ENCODE data around the gene HELZ.
"Not testable (repeated sequence)": the region's sequence is repeated elsewhere in the genome, so short reads cannot be mapped to it uniquely, and the experiment has no call there.

Gene HELZ

GRCh38 chr17:67139784-67140665, 105.0 kb downstream of the HELZ start:
- no peak for DNase-seq

- DNase-seq: no peak
Observed at GRCh38 chr17:67139289-67139688, 105.7 kb downstream of the HELZ start.

- DNase-seq: no peak
Observed at GRCh38 chr17:67138392-67138791, 106.6 kb downstream of the HELZ start.

GRCh38 chr17:67137860-67138259, 107.1 kb downstream of the HELZ start:
- no peak for DNase-seq

GRCh38 chr17:67137026-67137370, 108.0 kb downstream of the HELZ start:
- no peak for DNase-seq

- DNase-seq: no peak
Observed at GRCh38 chr17:67136191-67137025, 108.6 kb downstream of the HELZ start.

GRCh38 chr17:67133161-67133560, 111.8 kb downstream of the HELZ start:
- no peak for DNase-seq

GRCh38 chr17:67132366-67132765, 112.6 kb downstream of the HELZ start:
- DNase-seq: peak; percentile 9

GRCh38 chr17:67130768-67131167, 114.2 kb downstream of the HELZ start:
- no peak for DNase-seq

- no peak for DNase-seq
Observed at GRCh38 chr17:67129283-67129682, 115.7 kb downstream of the HELZ start.

- no peak for DNase-seq
Observed at GRCh38 chr17:67128700-67129099, 116.3 kb downstream of the HELZ start.

- no peak for DNase-seq
Observed at GRCh38 chr17:67127925-67128324, 117.1 kb downstream of the HELZ start.

GRCh38 chr17:67126983-67127382, 118.0 kb downstream of the HELZ start:
- DNase-seq: no peak

- DNase-seq: not testable (repeated sequence)
Observed at GRCh38 chr17:67126543-67126942, 118.5 kb downstream of the HELZ start.

- DNase-seq: no peak
Observed at GRCh38 chr17:67125924-67126323, 119.1 kb downstream of the HELZ start.

GRCh38 chr17:67125417-67125816, 119.6 kb downstream of the HELZ start:
- no peak for DNase-seq

- no peak for DNase-seq
Observed at GRCh38 chr17:67124450-67125148, 120.4 kb downstream of the HELZ start.

- no peak for DNase-seq
Observed at GRCh38 chr17:67123699-67124098, 121.3 kb downstream of the HELZ start.

- DNase-seq: no peak
Observed at GRCh38 chr17:67121316-67121891, 123.6 kb downstream of the HELZ start.

- no peak for DNase-seq
Observed at GRCh38 chr17:67119102-67119501, 125.9 kb downstream of the HELZ start.

- no peak for DNase-seq
Observed at GRCh38 chr17:67116045-67116575, 128.9 kb downstream of the HELZ start.

GRCh38 chr17:67115401-67115800, 129.6 kb downstream of the HELZ start:
- no peak for DNase-seq

GRCh38 chr17:67113486-67113885, 131.5 kb downstream of the HELZ start:
- no peak for DNase-seq
